Measurements from ENCODE around the gene BRAT1.

DNA sequence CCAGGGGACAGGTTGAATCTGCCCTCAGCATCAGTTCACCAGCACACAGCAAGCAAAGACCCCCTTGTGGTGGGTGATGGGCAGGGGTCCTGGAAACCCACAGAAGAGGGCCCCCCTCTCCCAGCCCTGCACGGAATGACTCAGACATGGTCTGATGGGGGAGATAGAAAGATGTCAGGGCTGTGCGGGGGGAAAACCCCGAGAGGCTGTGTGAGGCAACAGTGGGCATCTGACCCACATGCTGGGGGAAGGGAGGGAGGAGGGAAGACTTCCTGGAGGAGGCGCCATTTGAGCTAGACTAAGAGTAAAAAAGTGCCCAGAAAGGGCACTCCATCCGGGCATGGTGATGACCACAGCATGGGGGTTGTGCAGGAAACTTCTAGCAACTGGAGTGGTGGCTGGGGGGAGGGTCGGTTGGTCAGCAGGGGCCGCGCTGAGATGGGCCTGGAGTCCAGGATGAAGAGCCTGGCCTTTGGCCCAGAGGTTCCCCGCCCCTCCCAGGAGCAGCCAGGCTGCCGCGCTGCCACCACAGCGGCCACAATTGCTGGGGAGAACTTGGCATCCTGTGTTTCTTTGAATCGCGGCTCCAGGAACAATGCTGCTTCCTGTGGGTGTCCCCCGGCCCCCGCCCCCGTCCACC lies 33.3 kb downstream of the BRAT1 start:
- TF ChIP-seq POLR2A (IDR thresholded peaks at IDR 0.05) = no peak
- TF ChIP-seq, protein P1, sequence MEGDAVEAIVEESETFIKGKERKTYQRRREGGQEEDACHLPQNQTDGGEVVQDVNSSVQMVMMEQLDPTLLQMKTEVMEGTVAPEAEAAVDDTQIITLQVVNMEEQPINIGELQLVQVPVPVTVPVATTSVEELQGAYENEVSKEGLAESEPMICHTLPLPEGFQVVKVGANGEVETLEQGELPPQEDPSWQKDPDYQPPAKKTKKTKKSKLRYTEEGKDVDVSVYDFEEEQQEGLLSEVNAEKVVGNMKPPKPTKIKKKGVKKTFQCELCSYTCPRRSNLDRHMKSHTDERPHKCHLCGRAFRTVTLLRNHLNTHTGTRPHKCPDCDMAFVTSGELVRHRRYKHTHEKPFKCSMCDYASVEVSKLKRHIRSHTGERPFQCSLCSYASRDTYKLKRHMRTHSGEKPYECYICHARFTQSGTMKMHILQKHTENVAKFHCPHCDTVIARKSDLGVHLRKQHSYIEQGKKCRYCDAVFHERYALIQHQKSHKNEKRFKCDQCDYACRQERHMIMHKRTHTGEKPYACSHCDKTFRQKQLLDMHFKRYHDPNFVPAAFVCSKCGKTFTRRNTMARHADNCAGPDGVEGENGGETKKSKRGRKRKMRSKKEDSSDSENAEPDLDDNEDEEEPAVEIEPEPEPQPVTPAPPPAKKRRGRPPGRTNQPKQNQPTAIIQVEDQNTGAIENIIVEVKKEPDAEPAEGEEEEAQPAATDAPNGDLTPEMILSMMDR (IDR thresholded peaks at IDR 0.05) = no peak
